ENCODE data around the gene ADGRB3.
"Not testable (repeated sequence)": the region's sequence is repeated elsewhere in the genome, so short reads cannot be mapped to it uniquely, and the experiment has no call there.

DNA sequence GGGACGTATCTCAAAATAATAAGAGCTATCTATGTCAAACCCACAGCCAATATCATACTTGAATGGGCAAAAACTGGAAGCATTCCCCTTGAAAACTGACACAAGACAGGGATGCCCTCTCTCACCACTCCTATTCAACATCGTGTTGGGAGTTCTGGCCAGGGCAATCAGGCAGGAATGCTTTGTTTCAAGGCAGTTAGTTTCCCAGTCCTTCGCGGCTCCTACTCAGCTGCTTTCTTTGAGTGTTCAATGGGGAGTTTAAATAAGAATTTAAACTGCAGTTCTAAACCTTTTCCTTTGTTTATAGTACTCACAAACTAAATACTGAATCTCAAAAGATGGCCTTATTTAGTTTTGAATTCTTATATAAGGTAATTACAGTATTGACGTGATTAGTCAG lies 179.9 kb downstream of the ADGRB3 start:
- not testable (repeated sequence) for TF ChIP-seq MEF2A (IDR thresholded peaks at IDR 0.05; ENCODE audit: insufficient read depth, low read depth, low read length); SPI1 (IDR thresholded peaks at IDR 0.05; ENCODE audit: borderline replicate concordance, insufficient read depth, low read depth, low read length); EP300 (IDR thresholded peaks at IDR 0.05; ENCODE audit: borderline replicate concordance in 1 of 2, control insufficient read depth in 1 of 2, low read depth in 2 of 2, low read length in 2 of 2); STAT1 (conservative IDR thresholded peaks at IDR 0.05); ZNF274 (IDR thresholded peaks at IDR 0.05; ENCODE audit: insufficient read depth, insufficient read length); EZH2 (IDR thresholded peaks at IDR 0.05; ENCODE audit: borderline replicate concordance, control insufficient read depth, low read depth, low read length); FOS (IDR thresholded peaks at IDR 0.05; ENCODE audit: borderline replicate concordance, extremely low read depth, insufficient read length); KDM1A (IDR thresholded peaks at IDR 0.05; ENCODE audit: borderline replicate concordance); TAF1 (IDR thresholded peaks at IDR 0.05; ENCODE audit: borderline replicate concordance, low read depth, low read length)
- TF ChIP-seq, protein P1, sequence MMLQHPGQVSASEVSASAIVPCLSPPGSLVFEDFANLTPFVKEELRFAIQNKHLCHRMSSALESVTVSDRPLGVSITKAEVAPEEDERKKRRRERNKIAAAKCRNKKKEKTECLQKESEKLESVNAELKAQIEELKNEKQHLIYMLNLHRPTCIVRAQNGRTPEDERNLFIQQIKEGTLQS (IDR thresholded peaks at IDR 0.05; ENCODE audit: borderline replicate concordance, extremely low read depth, low read depth, low read length), result not testable (repeated sequence)
- TF ChIP-seq, protein P2, sequence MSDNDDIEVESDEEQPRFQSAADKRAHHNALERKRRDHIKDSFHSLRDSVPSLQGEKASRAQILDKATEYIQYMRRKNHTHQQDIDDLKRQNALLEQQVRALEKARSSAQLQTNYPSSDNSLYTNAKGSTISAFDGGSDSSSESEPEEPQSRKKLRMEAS (IDR thresholded peaks at IDR 0.05; ENCODE audit: low read depth, low read length), result not testable (repeated sequence)
- TF ChIP-seq, protein P3, sequence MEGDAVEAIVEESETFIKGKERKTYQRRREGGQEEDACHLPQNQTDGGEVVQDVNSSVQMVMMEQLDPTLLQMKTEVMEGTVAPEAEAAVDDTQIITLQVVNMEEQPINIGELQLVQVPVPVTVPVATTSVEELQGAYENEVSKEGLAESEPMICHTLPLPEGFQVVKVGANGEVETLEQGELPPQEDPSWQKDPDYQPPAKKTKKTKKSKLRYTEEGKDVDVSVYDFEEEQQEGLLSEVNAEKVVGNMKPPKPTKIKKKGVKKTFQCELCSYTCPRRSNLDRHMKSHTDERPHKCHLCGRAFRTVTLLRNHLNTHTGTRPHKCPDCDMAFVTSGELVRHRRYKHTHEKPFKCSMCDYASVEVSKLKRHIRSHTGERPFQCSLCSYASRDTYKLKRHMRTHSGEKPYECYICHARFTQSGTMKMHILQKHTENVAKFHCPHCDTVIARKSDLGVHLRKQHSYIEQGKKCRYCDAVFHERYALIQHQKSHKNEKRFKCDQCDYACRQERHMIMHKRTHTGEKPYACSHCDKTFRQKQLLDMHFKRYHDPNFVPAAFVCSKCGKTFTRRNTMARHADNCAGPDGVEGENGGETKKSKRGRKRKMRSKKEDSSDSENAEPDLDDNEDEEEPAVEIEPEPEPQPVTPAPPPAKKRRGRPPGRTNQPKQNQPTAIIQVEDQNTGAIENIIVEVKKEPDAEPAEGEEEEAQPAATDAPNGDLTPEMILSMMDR (IDR thresholded peaks at IDR 0.05 in 2 of 3, conservative IDR thresholded peaks at IDR 0.05 in 1 of 3; ENCODE audit: control insufficient read depth in 2 of 3, extremely low read depth in 1 of 3, insufficient read depth in 1 of 3, low read depth in 3 of 3, low read length in 3 of 3), result not testable (repeated sequence)
- TF ChIP-seq, protein P4, sequence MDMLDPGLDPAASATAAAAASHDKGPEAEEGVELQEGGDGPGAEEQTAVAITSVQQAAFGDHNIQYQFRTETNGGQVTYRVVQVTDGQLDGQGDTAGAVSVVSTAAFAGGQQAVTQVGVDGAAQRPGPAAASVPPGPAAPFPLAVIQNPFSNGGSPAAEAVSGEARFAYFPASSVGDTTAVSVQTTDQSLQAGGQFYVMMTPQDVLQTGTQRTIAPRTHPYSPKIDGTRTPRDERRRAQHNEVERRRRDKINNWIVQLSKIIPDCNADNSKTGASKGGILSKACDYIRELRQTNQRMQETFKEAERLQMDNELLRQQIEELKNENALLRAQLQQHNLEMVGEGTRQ (IDR thresholded peaks at IDR 0.05; ENCODE audit: borderline replicate concordance, low read depth, low read length), result not testable (repeated sequence)
- TF ChIP-seq, protein P5, sequence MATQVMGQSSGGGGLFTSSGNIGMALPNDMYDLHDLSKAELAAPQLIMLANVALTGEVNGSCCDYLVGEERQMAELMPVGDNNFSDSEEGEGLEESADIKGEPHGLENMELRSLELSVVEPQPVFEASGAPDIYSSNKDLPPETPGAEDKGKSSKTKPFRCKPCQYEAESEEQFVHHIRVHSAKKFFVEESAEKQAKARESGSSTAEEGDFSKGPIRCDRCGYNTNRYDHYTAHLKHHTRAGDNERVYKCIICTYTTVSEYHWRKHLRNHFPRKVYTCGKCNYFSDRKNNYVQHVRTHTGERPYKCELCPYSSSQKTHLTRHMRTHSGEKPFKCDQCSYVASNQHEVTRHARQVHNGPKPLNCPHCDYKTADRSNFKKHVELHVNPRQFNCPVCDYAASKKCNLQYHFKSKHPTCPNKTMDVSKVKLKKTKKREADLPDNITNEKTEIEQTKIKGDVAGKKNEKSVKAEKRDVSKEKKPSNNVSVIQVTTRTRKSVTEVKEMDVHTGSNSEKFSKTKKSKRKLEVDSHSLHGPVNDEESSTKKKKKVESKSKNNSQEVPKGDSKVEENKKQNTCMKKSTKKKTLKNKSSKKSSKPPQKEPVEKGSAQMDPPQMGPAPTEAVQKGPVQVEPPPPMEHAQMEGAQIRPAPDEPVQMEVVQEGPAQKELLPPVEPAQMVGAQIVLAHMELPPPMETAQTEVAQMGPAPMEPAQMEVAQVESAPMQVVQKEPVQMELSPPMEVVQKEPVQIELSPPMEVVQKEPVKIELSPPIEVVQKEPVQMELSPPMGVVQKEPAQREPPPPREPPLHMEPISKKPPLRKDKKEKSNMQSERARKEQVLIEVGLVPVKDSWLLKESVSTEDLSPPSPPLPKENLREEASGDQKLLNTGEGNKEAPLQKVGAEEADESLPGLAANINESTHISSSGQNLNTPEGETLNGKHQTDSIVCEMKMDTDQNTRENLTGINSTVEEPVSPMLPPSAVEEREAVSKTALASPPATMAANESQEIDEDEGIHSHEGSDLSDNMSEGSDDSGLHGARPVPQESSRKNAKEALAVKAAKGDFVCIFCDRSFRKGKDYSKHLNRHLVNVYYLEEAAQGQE (IDR thresholded peaks at IDR 0.05; ENCODE audit: low read depth, low read length), result not testable (repeated sequence)
